NCI-H524 treated with DMSO at 0.1 percent for 48 hours (cell line): ENCODE measurements around the gene C2orf78.

Source experiments
- DNase-seq: peaks from one replicate; lab custom pipeline; 2025; lab: John Stamatoyannopoulos, UW

The C2orf78 gene

GRCh38 chr2:73837847-73838585 lies 54.0 kb downstream of the C2orf78 start:
- DNase-seq: peak; percentile 27

- DNase-seq: no peak
These were observed 55.0 kb downstream of the C2orf78 start for GRCh38 chr2:73838889-73839534.

GRCh38 chr2:73839653-73840411 lies 55.8 kb downstream of the C2orf78 start:
- DNase-seq: no peak

GRCh38 chr2:73841912-73842738 lies 58.1 kb downstream of the C2orf78 start:
- no peak for DNase-seq

- DNase-seq: no peak
These were observed 58.7 kb downstream of the C2orf78 start for GRCh38 chr2:73842739-73843019.

GRCh38 chr2:73844087-73844486 lies 60.1 kb downstream of the C2orf78 start:
- DNase-seq: no peak

- no peak for DNase-seq
These were observed 66.0 kb downstream of the C2orf78 start for GRCh38 chr2:73850009-73850408.

- no peak for DNase-seq
These were observed 67.3 kb downstream of the C2orf78 start for GRCh38 chr2:73851274-73851673.

GRCh38 chr2:73852020-73852419 lies 68.0 kb downstream of the C2orf78 start:
- no peak for DNase-seq

GRCh38 chr2:73855526-73855925 lies 71.5 kb downstream of the C2orf78 start:
- no peak for DNase-seq

GRCh38 chr2:73856214-73856613 lies 72.2 kb downstream of the C2orf78 start:
- DNase-seq: no peak

- no peak for DNase-seq
These were observed 76.0 kb downstream of the C2orf78 start for GRCh38 chr2:73859721-73860586.

GRCh38 chr2:73862987-73863386 lies 79.0 kb downstream of the C2orf78 start:
- DNase-seq: no peak
